SJCRH30 (cell line): ENCODE measurements around the gene SORBS1. TPM values are rescaled to one million over a fixed set of nuclear protein-coding genes. Genes with fewer than 3 reads are reported as not detected.

Experiments used
- DNase-seq, 2 experiments: peaks; one replicate each; pipeline ENCODE4 v3.0.0-alpha.2; 2015 to 2020
- H3K27ac ChIP-seq: fragments of 250-450 bp; sonication (Bioruptor Pico); 2 replicates; pipeline ENCODE4 v1.5.1; 2020; ENCODE audit warnings: mild to moderate bottlenecking, moderate library complexity
- H3K27me3 ChIP-seq: fragments of 250-450 bp; sonication (Bioruptor Pico); 2 replicates; pipeline ENCODE4 v1.5.1; 2020; ENCODE audit warnings: mild to moderate bottlenecking, moderate library complexity
- H3K36me3 ChIP-seq: fragments of 250-450 bp; sonication (Bioruptor Pico); 2 replicates; pipeline ENCODE4 v1.5.1; 2020; ENCODE audit warnings: mild to moderate bottlenecking, moderate library complexity
- H3K4me1 ChIP-seq: fragments of 250-450 bp; sonication (Bioruptor Pico); 2 replicates; pipeline ENCODE4 v1.5.1; 2020; ENCODE audit warnings: mild to moderate bottlenecking, moderate library complexity
- H3K4me3 ChIP-seq: fragments of 250-450 bp; sonication (Bioruptor Pico); 2 replicates; pipeline ENCODE4 v1.5.1; 2020; ENCODE audit warnings: mild to moderate bottlenecking, moderate library complexity
- H3K9me3 ChIP-seq: fragments of 250-450 bp; sonication (Bioruptor Pico); replicated peaks from 2 replicates; pipeline ENCODE4 v1.5.1; 2020; ENCODE audit warnings: mild to moderate bottlenecking, moderate library complexity
- total RNA-seq: library from RNA; depleted of rRNA; stranded (reverse); fragments of >200 nt; shearing (Covaris generic); gene quantifications from 2 replicates; pipeline ENCODE4 v1.2.3, GENCODE V29; 2014

Gene SORBS1
- total RNA-seq, 1 experiment from 2014 or later: 17.1 TPM

- DNase-seq: no peak
- peaks cover 3% of the 10 kb centered on the region; the same call in 1 of the 2 replicates for H3K4me1 ChIP-seq
- no peaks in the 10 kb centered on the region for H3K36me3 ChIP-seq
- no peaks in the 10 kb centered on the region for H3K27me3 ChIP-seq
- H3K27ac ChIP-seq: no peak overlapping the region
- no peak overlapping the region for H3K4me3 ChIP-seq
- no peaks in the 10 kb centered on the region for H3K9me3 ChIP-seq
These were observed 39.1 kb downstream of the SORBS1 start for GRCh38 chr10:95522117-95522516.

DNA sequence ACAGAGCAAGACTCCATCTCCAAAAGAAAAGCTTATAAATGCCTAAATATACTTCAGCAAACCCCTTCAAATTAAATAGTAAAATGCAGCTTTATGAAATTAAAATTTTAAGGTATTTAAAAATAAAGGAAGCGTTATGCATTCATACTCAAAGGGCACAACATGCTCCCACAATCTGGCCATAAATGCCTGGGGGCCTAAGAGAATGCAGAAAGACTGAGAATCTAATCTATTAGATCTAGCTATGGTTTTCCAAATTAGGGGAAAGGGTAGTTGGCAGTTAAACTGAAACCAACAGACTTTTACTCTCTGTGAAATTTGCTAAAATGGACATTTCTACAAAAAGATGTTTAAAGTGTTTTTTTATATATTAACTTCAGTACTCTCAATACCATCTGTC, 40.6 kb downstream of the SORBS1 start:
- peaks cover 3% of the 10 kb centered on the region; the same call in 1 of the 2 replicates for H3K4me1 ChIP-seq
- H3K9me3 ChIP-seq: no peaks in the 10 kb centered on the region
- H3K27ac ChIP-seq: no peak overlapping the region; the same call in 1 of the 2 replicates
- DNase-seq: no peak
- no peaks in the 10 kb centered on the region for H3K27me3 ChIP-seq
- no peak overlapping the region for H3K4me3 ChIP-seq
- H3K36me3 ChIP-seq: no peaks in the 10 kb centered on the region

DNA sequence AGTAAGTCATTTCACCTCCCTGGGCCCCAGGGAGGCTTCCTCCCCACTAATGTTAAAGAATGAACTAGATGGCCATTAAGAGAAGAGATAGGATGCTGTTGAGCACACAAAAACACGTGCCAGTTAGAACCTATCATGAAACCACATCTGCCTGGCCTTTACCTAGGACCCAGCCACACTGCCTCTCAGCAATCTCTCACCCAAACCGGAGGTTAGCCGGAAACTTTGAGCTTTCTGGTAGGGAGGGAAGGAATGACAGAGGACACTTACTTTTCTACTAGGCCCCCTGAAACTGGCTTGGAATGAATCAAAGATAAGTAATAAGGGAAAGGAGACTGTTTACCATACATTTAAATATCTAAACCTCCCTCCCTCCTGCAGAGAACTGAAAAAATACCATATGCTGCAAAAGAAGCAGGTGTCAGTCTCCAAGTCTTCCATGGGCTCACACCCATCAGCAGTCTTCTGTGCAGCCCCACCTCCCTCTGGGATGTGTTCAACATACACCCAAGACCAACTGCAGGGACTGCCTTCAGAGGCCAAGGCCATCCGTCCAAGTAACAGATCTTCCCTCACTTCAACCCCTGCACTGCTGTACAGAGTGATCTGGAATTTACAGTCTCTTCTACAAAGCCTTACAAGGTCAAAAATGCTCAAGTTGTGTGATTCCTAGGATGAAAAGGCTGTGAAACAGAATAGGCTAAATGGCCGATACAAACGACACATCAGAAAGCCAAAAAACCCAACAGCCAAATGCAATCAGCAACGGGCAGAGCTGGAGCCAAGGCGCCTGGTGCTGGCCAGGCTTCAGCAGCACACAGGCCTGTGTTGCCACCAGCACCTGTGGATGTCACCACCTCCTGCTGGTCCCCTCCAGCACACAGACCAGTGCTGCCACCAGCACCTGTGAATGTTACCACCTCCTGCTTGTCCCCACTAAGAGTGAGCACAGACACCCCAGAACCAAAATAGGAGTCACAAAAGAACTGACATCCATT, 42.4 kb downstream of the SORBS1 start:
- no peak for DNase-seq
- Histone ChIP-seq H3K4me1 (peaks cover 3% of the 10 kb centered on the region; the same call in 1 of the 2 replicates), H3K27me3 (no peaks in the 10 kb centered on the region), H3K36me3 (no peaks in the 10 kb centered on the region), H3K9me3 (no peaks in the 10 kb centered on the region), H3K4me3 (no peak overlapping the region), H3K27ac (no peak overlapping the region)

DNA sequence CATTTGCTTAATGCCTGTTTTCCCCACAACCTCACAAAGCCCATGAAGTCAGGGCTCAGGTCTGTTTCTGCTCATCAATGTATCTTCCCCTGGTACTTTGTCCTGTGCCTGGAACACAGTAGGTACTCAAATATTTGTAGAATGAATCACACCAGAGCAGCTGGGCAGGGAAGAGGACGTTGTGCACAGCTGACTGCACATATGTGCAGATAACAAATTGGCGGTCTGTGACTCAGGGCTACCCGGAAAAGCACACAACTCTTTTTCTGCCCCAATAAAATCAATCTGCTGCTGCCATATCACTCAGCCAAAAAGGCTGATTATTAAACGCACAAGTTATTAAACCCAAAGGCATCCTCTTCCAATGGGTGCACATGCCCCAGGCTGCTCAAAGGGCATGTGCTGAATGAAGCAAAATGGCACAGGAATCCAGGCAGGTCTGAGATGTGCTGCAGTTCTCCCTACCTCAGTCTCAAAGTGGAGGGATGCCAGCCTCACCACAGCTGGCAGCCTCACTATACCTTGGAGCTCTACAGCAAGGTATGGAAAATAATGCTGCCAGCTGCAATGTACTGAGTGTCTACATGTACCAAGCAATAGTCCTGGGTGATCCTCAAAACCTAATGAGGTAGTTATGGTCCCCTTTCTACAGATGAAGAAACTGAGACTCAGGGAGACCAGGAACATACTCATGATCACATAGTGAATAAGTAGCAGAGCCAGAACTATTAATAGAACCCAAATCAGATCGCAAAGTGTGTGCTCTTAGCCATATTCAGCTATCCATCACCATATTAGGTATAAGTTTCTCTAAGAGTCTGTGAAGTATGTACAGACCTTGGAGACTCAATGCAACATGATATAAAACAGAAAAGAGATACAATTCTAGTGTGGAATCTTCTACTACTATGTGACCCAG, 43.4 kb downstream of the SORBS1 start:
- peak; percentile 32 for DNase-seq
- H3K36me3 ChIP-seq: no peaks in the 10 kb centered on the region
- H3K9me3 ChIP-seq: no peaks in the 10 kb centered on the region
- H3K27me3 ChIP-seq: no peaks in the 10 kb centered on the region
- H3K4me1 ChIP-seq: peaks cover 3% of the 10 kb centered on the region; the same call in 1 of the 2 replicates
- no peak overlapping the region for H3K27ac ChIP-seq
- H3K4me3 ChIP-seq: no peak overlapping the region

DNA sequence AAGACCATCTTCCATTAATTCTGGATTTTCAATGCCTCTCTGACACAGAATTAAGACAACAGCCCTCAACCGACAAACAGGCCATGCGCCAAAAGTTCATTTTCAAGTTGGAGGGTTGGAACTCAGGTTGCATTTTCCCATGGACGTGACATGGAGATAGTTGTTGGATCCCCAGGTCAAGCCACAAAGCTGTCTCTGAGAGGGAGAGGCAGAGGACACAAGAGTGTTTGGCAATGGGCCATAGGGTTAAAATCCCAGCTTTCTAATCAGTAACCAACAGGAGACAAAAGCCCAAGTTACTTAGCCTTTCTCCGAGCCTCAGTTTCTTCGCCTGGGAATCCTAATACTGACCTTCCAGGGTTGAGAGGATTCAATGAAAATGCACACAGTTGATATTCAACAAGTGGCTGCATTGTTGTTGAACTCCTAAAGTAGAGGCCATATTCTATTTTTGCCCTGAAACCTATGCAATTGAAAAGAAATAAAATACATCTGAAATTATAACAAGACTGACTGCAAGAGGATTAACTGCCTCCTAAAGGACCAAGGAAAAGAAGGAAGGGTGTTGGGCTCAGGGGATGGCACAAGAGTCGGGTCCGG, 44.3 kb downstream of the SORBS1 start:
- no peak for DNase-seq
- peaks cover 3% of the 10 kb centered on the region; the same call in 1 of the 2 replicates for H3K4me1 ChIP-seq
- H3K27me3 ChIP-seq: no peaks in the 10 kb centered on the region
- H3K36me3 ChIP-seq: no peaks in the 10 kb centered on the region
- H3K27ac ChIP-seq: no peak overlapping the region
- no peaks in the 10 kb centered on the region for H3K9me3 ChIP-seq
- no peak overlapping the region for H3K4me3 ChIP-seq

DNA sequence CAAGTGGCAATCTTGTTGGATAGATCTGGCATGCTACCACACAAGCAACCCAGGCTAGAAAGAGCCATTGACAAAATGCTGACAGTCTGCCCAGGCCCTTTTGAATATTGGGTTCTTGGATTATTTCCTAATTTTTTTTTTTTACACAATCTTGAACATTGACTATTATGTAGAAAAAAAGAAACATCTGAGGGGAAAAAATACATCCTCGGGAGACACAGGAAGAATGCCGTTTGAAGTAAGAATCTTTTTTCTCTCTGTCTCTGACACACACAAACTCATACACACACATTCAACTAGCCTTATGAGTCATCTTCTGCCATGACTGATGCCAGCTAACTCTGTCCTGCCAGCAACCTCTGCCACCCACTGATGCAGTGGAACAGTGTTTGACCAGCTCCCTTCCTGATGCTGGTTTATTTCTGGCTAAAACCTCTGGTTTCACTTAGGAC, 47.2 kb downstream of the SORBS1 start:
- Histone ChIP-seq H3K36me3 (no peaks in the 10 kb centered on the region), H3K4me3 (no peak overlapping the region), H3K27me3 (no peaks in the 10 kb centered on the region), H3K27ac (no peak overlapping the region), H3K9me3 (no peaks in the 10 kb centered on the region), H3K4me1 (peaks cover 3% of the 10 kb centered on the region; the same call in 1 of the 2 replicates)
- DNase-seq: no peak

DNA sequence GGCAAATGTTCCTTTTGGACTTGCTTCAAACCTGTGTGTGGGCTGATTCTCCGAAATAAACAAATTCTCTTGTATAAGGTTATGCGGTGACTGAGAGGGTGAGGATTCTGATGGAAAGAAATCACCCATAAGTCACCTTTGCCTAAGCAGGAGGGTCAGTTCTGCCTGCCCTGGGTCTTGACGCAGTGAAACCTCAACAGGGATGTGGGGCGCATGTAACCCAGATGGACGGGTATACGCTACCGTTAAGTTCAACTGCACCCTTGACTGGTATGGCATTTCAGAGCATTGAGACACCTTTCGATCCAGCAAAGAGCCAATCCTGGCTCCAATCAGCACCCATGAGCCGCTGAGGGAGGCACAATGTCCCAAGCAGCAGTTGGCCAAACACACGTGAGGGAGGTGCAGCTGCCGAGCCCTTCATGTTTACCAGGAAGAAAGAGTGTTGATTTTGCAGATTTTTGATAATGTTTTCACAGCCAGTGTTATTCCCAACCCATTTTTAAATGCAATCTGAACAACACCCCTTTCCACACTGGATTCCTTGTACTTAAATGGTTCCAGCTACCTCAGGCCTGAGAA, 48.1 kb downstream of the SORBS1 start:
- no peaks in the 10 kb centered on the region for H3K27me3 ChIP-seq
- no peak overlapping the region for H3K4me3 ChIP-seq
- no peaks in the 10 kb centered on the region for H3K9me3 ChIP-seq
- H3K27ac ChIP-seq: no peak overlapping the region
- H3K4me1 ChIP-seq: peaks cover 2% of the 10 kb centered on the region; the same call in 1 of the 2 replicates
- no peaks in the 10 kb centered on the region for H3K36me3 ChIP-seq
- DNase-seq: no peak

DNA sequence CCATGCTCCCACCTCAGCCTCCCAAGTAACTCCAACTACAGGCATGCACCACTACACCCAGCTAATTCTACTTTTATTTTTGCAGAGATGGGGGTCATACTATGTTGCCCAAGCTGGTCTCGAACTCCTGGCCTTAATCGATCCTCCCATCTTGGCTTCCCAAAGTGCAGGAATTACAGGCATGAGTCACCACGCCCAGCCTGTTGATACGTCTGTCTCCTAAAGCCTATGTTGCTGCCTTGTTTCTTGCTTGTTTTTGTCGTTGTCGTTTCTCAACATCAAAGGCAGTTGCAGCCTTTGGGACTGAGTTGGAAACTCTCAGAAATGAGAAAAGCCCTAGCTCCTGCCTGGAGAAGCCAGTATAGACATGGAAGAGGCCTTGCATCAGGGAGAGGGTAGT, 49.9 kb downstream of the SORBS1 start:
- Histone ChIP-seq H3K9me3 (no peaks in the 10 kb centered on the region), H3K27ac (no peak overlapping the region)

GRCh38 chr10:95509251-95509650, 51.9 kb downstream of the SORBS1 start:
- Histone ChIP-seq H3K9me3 (no peaks in the 10 kb centered on the region), H3K27me3 (no peaks in the 10 kb centered on the region), H3K4me1 (no peaks in the 10 kb centered on the region), H3K36me3 (no peaks in the 10 kb centered on the region), H3K4me3 (no peak overlapping the region), H3K27ac (no peak overlapping the region)
- DNase-seq: no peak

More for the DNA sequence above, 49.9 kb downstream of the SORBS1 start:
- H3K4me3 ChIP-seq: no peak overlapping the region
- DNase-seq: no peak
- H3K27me3 ChIP-seq: no peaks in the 10 kb centered on the region
- no peaks in the 10 kb centered on the region for H3K36me3 ChIP-seq
- H3K4me1 ChIP-seq: no peaks in the 10 kb centered on the region

DNA sequence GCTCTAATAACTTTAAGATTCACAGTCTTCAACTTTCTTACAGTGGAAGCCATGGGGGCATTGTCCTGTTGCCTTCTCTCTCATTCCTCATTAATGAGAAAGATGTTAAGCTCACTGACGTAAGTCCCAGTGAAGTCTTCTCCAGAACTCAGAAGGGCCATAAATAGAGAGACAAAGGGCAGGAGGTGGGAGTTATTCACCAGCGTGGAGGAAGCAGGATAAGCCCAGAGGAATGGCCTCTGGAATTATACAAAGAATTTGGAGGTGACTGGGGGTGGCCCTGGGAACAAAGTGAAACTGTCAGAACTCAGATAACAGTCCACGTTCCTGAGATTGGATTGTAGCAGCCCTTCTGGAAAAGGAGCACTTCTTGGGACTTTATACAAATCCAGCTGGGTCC, 52.4 kb downstream of the SORBS1 start:
- no peak for DNase-seq
- Histone ChIP-seq H3K4me3 (no peak overlapping the region), H3K27me3 (no peaks in the 10 kb centered on the region), H3K27ac (no peak overlapping the region), H3K36me3 (no peaks in the 10 kb centered on the region), H3K4me1 (no peaks in the 10 kb centered on the region), H3K9me3 (no peaks in the 10 kb centered on the region)

GRCh38 chr10:95506056-95506737, 55.0 kb downstream of the SORBS1 start:
- H3K9me3 ChIP-seq: no peaks in the 10 kb centered on the region
- H3K27ac ChIP-seq: no peak overlapping the region
- H3K27me3 ChIP-seq: no peaks in the 10 kb centered on the region
- DNase-seq: no peak
- H3K36me3 ChIP-seq: no peaks in the 10 kb centered on the region
- H3K4me1 ChIP-seq: no peaks in the 10 kb centered on the region
- H3K4me3 ChIP-seq: no peak overlapping the region

- Histone ChIP-seq H3K9me3 (no peaks in the 10 kb centered on the region), H3K4me1 (no peaks in the 10 kb centered on the region), H3K27me3 (no peaks in the 10 kb centered on the region), H3K27ac (no peak overlapping the region), H3K4me3 (no peak overlapping the region), H3K36me3 (no peaks in the 10 kb centered on the region)
- DNase-seq: no peak
These were observed 55.5 kb downstream of the SORBS1 start for GRCh38 chr10:95505641-95506040.

- Histone ChIP-seq H3K4me3 (no peak overlapping the region), H3K27me3 (no peaks in the 10 kb centered on the region), H3K36me3 (no peaks in the 10 kb centered on the region), H3K9me3 (no peaks in the 10 kb centered on the region), H3K27ac (no peak overlapping the region), H3K4me1 (no peaks in the 10 kb centered on the region)
- DNase-seq: no peak
These were observed 56.0 kb downstream of the SORBS1 start for GRCh38 chr10:95505084-95505610.
